GM12878 (cell line): Measurements from ENCODE around the gene TBC1D12. TPM values are rescaled to one million over a fixed set of nuclear protein-coding genes. Genes with fewer than 3 reads are reported as not detected.

Source experiments
- ATAC-seq: fragments of 200-7000 bp; cut with Tn5 transposase; 3 replicates; pipeline ENCODE4 v1.9.1; 2020; ENCODE audit warnings: mild to moderate bottlenecking, moderate library complexity
- BruUV-seq: library from RNA; stranded (reverse); fragments of 400-500 nt; replicated peaks from 2 replicates; lab custom pipeline; 2021; lab: Mats Ljungman, UMichigan
- CTCF ChIA-PET: fragments of 300-600 bp; sonication (Branson Sonifier 250); formaldehyde crosslinking; extraction: SDS; loops from one replicate; lab custom pipeline; 2021; ENCODE audit warnings: inconsistent platforms; lab: Yijun Ruan, JAX
- POLR2A ChIA-PET: fragments of 350-600 bp; formaldehyde crosslinking; extraction: SDS; loops from one replicate; lab custom pipeline; 2021; ENCODE audit warnings: inconsistent platforms; lab: Charles Lee
- RAD21 ChIA-PET: fragments of 300-600 bp; sonication (Branson Sonifier 250); formaldehyde crosslinking; loops from one replicate; lab custom pipeline; 2023; ENCODE audit warnings: antibody characterized with exemption; ENCODE audit not compliant: unreplicated experiment; lab: Charles Lee
- SMC1A ChIA-PET: fragments of 300-600 bp; sonication (Branson Sonifier 250); formaldehyde crosslinking; loops from one replicate; lab custom pipeline; 2023; ENCODE audit not compliant: unreplicated experiment, uncharacterized antibody; lab: Charles Lee
- DNase-seq: peaks from one replicate; pipeline ENCODE4 v3.0.0-alpha.2; 2011; ENCODE audit warnings: low read depth, low spot score
- FAIRE-seq: peaks from 3 replicates; lab custom pipeline; 2011; peaks lifted over from hg19 to GRCh38; lab: Jason Lieb, UNC
- H2AFZ ChIP-seq: 2 replicates; pipeline ENCODE4 v1.6.0; 2011; ENCODE audit warnings: low read depth, low read length, control low read depth; ENCODE audit not compliant: control insufficient read depth
- H3K27ac ChIP-seq: 2 replicates; pipeline ENCODE4 v1.5.1; 2011; ENCODE audit warnings: control low read depth; ENCODE audit not compliant: control insufficient read depth, insufficient read depth
- H3K27me3 ChIP-seq, 2 experiments: replicated peaks in 1 of 2; 2 replicates each; pipeline versions ENCODE4 v1.6.0 to v1.6.1; 2011; ENCODE audit warnings: low read length in 1 of 2; ENCODE audit not compliant: control insufficient read depth in 2 of 2, insufficient read depth in 2 of 2
- H3K36me3 ChIP-seq, 2 experiments: 2 replicates each; pipeline ENCODE4 v1.5.1; 2011; ENCODE audit warnings: low read length in 1 of 2; ENCODE audit not compliant: control insufficient read depth in 2 of 2, insufficient read depth in 2 of 2
- H3K4me1 ChIP-seq: 2 replicates; pipeline ENCODE4 v1.6.1; 2011; ENCODE audit warnings: mild to moderate bottlenecking, low read length, moderate library complexity, mixed read lengths; ENCODE audit not compliant: control insufficient read depth, insufficient read depth
- H3K4me2 ChIP-seq: 2 replicates; pipeline ENCODE4 v1.6.0; 2011; ENCODE audit warnings: control low read depth; ENCODE audit not compliant: control insufficient read depth, insufficient read depth
- H3K4me3 ChIP-seq: fragments of 200-600 bp; sonication (generic); 2 replicates; pipeline ENCODE4 v1.5.1; 2016
- H3K79me2 ChIP-seq: 2 replicates; pipeline ENCODE4 v1.6.0; 2011; ENCODE audit warnings: low read length; ENCODE audit not compliant: control insufficient read depth, insufficient read depth
- H3K9ac ChIP-seq: 2 replicates; pipeline ENCODE4 v1.8.0; 2011; ENCODE audit warnings: low read length, control low read depth, mixed read lengths; ENCODE audit not compliant: control insufficient read depth, insufficient read depth
- H3K9me3 ChIP-seq: replicated peaks from 3 replicates; pipeline ENCODE4 v1.5.1; 2011; ENCODE audit warnings: mild to moderate bottlenecking, low read length; ENCODE audit not compliant: control insufficient read depth, insufficient read depth
- H4K20me1 ChIP-seq: 2 replicates; pipeline ENCODE4 v1.6.0; 2011; ENCODE audit not compliant: control insufficient read depth, insufficient read depth
- CBFB ChIP-seq: IDR thresholded peaks from 2 replicates; pipeline ENCODE4 v1.6.1; 2016; ENCODE audit warnings: antibody characterized with exemption, low read depth
- CHD1 ChIP-seq: IDR thresholded peaks from 2 replicates; pipeline ENCODE4 v1.6.1; 2012; ENCODE audit warnings: low read depth, low read length, improper control_type of control experiment
- DPF2 ChIP-seq: fragments of 450-650 bp; IDR thresholded peaks from 2 replicates; pipeline ENCODE4 v1.6.1; 2017; ENCODE audit warnings: mild to moderate bottlenecking
- EP300 ChIP-seq, 2 experiments: fragments of 150-350 bp in 1 of 2; IDR thresholded peaks; 2 replicates each; pipeline ENCODE4 v1.6.1; 2011 to 2012; ENCODE audit warnings: low read depth in 2 of 2, low read length in 2 of 2, borderline replicate concordance in 1 of 2, improper control_type of control experiment in 1 of 2, inconsistent platforms in 1 of 2; ENCODE audit not compliant: control insufficient read depth in 1 of 2
- ESRRA ChIP-seq: IDR thresholded peaks from 2 replicates; pipeline ENCODE4 v1.6.1; 2012; ENCODE audit warnings: mild to moderate bottlenecking, low read length, improper control_type of control experiment
- FOXK2 ChIP-seq: fragments of 450-650 bp; IDR thresholded peaks from 2 replicates; pipeline ENCODE4 v1.6.1; 2017; ENCODE audit warnings: mild to moderate bottlenecking, moderate library complexity
- GATAD2B ChIP-seq: fragments of 450-650 bp; conservative IDR thresholded peaks from 2 replicates; pipeline ENCODE4 v1.6.1; 2017; ENCODE audit warnings: low read depth, mild to moderate bottlenecking, moderate library complexity
- HDGF ChIP-seq: fragments of 450-650 bp; IDR thresholded peaks from 2 replicates; pipeline ENCODE4 v1.6.1; 2016; ENCODE audit warnings: antibody characterized with exemption
- MXI1 ChIP-seq: fragments of 150-350 bp; IDR thresholded peaks from 2 replicates; pipeline ENCODE4 v1.6.1; 2011; ENCODE audit warnings: low read depth, mild to moderate bottlenecking, inconsistent platforms, low read length, improper control_type of control experiment
- REST ChIP-seq: IDR thresholded peaks from 2 replicates; pipeline ENCODE4 v1.6.1; 2012; ENCODE audit warnings: mild to moderate bottlenecking, low read depth, low read length
- SIN3A ChIP-seq: IDR thresholded peaks from 2 replicates; pipeline ENCODE4 v1.6.1; 2012; ENCODE audit warnings: low read depth, low read length, improper control_type of control experiment
- TCF7 ChIP-seq: IDR thresholded peaks from 2 replicates; pipeline ENCODE4 v1.6.1; 2014; ENCODE audit warnings: antibody characterized with exemption, borderline replicate concordance
- ZZZ3 ChIP-seq: IDR thresholded peaks from 2 replicates; pipeline ENCODE4 v1.6.1; 2011; ENCODE audit warnings: low read depth; ENCODE audit not compliant: control insufficient read depth, insufficient read length
- in situ Hi-C: fragments of 300-500 bp; cut with MboI; formaldehyde crosslinking; loops from 9 replicates; pipeline ENCODE4 v1.14.3; 2018; ENCODE audit warnings: mixed read lengths
- intact Hi-C: fragments of 100-400 bp; cut with micrococcal nuclease; formaldehyde crosslinking; loops from one replicate; pipeline ENCODE4 v1.14.2; 2022; ENCODE audit not compliant: unreplicated experiment
- polyA plus RNA-seq, 11 experiments: library from polyadenylated mRNA; depleted of rRNA in 4 of 11; unstranded in 6 of 11; stranded (reverse) in 5 of 11; fragments of >200 nt; fragmentation: Nextera tagmentation in 4 of 11; fragmentation: Illumina TruSeq in 1 of 11; extraction: Ambion mirVana in 4 of 11; extraction: Trizol in 1 of 11; gene quantifications; 1 replicate in 1 of 11; 2 replicates in 10 of 11; pipeline versions ENCODE4 v1.2.1 to v1.2.3, GENCODE V29; 2011 to 2016; ENCODE audit warnings: inconsistent platforms in 2 of 11, missing spikeins in 2 of 11, low read depth in 1 of 11
- total RNA-seq, 4 experiments: library from RNA; depleted of rRNA in 3 of 4; stranded (reverse); fragments of >200 nt in 3 of 4; fragmentation: Illumina TruSeq in 1 of 4; extraction: Trizol in 1 of 4; gene quantifications; 2 replicates each; pipeline versions ENCODE4 v1.2.1 to v1.2.3, GENCODE V29; 2013 to 2021
- TF ChIP-seq, protein P1 (sequence below): IDR thresholded peaks from 2 replicates; pipeline ENCODE4 v1.6.1; 2012; ENCODE audit warnings: low read depth, low read length, improper control_type of control experiment
- TF ChIP-seq, protein P2 (sequence below): IDR thresholded peaks from 2 replicates; pipeline ENCODE4 v1.6.1; 2011; ENCODE audit warnings: low read depth, low read length, improper control_type of control experiment, borderline replicate concordance
- TF ChIP-seq, protein P3 (sequence below): fragments of 450-650 bp; formaldehyde crosslinking; IDR thresholded peaks from 2 replicates; pipeline ENCODE4 v1.5.0; 2022; ENCODE audit warnings: mild to moderate bottlenecking, missing genetic modification characterization

The TBC1D12 gene
- total and polyA plus RNA-seq, 10 of the 15 experiments (the other 5 are each of a cell fraction or from before 2014, with no cell fraction given) = 2.6 to 7.5 (median 3.8) TPM

DNA sequence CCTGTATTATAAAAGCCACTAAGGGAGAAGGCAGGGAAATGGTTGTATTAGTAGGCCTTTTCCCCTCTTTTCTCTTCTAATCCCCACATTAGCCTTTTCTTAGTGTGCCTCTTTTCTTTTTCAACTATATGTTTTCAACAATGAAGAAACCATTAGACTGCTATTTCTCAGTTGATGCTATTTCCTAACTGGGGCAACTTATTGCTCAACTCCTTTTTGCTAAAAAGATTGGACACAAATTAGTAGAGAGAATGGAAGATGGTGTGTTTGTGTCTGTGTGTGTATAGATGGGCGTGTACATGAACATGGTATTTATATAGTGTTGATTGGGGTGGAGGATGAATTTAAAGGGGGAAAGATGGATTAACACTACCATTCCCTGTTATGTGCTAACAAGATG lies 28.4 kb downstream of the TBC1D12 start (continued):
- no peak for TF ChIP-seq MXI1
- TF ChIP-seq, protein P1, sequence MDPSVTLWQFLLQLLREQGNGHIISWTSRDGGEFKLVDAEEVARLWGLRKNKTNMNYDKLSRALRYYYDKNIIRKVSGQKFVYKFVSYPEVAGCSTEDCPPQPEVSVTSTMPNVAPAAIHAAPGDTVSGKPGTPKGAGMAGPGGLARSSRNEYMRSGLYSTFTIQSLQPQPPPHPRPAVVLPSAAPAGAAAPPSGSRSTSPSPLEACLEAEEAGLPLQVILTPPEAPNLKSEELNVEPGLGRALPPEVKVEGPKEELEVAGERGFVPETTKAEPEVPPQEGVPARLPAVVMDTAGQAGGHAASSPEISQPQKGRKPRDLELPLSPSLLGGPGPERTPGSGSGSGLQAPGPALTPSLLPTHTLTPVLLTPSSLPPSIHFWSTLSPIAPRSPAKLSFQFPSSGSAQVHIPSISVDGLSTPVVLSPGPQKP = no peak
- TF ChIP-seq, protein P2, sequence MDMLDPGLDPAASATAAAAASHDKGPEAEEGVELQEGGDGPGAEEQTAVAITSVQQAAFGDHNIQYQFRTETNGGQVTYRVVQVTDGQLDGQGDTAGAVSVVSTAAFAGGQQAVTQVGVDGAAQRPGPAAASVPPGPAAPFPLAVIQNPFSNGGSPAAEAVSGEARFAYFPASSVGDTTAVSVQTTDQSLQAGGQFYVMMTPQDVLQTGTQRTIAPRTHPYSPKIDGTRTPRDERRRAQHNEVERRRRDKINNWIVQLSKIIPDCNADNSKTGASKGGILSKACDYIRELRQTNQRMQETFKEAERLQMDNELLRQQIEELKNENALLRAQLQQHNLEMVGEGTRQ = no peak

- no peaks in the 10 kb centered on the region for H4K20me1 ChIP-seq
- no peaks in the 10 kb centered on the region; the same call in 1 of the 3 replicates for H3K9me3 ChIP-seq
- intact Hi-C loops = no loop called here
- H3K9ac ChIP-seq = no peak overlapping the region
- H3K27ac ChIP-seq = no peak overlapping the region
- POLR2A ChIA-PET = no interaction called here
- FAIRE-seq (no peak), DNase-seq (no peak), ATAC-seq (no peak)
- H3K4me1 ChIP-seq = no peaks in the 10 kb centered on the region
- RAD21 ChIA-PET = no interaction called here
- in situ Hi-C loops = no loop called here
- H3K79me2 ChIP-seq = no peaks in the 10 kb centered on the region
- no peaks in the 10 kb centered on the region for H3K36me3 ChIP-seq
- H2AFZ ChIP-seq = no peak overlapping the region
- SMC1A ChIA-PET = interaction anchor here (2.0 kb wide), 1 partner anchor 12 kb away, joined by 5 read pairs; no protein-coding TSS in a partner anchor
- no peak overlapping the region for H3K4me3 ChIP-seq
- H3K4me2 ChIP-seq = no peak overlapping the region
- H3K27me3 ChIP-seq = no peaks in the 10 kb centered on the region
- CTCF ChIA-PET = no interaction called here
- BruUV-seq = no TSS peak
- TF ChIP-seq EP300 (IDR thresholded peaks at IDR 0.05; ENCODE audit: borderline replicate concordance in 1 of 2, control insufficient read depth in 1 of 2, low read depth in 2 of 2, low read length in 2 of 2) (no peak), ESRRA (no peak), FOXK2 (no peak), REST (no peak), HDGF (no peak), TCF7 (no peak), SIN3A (no peak), ZZZ3 (no peak), CHD1 (no peak), GATAD2B (no peak), DPF2 (no peak), CBFB (no peak)
- TF ChIP-seq, protein P3, sequence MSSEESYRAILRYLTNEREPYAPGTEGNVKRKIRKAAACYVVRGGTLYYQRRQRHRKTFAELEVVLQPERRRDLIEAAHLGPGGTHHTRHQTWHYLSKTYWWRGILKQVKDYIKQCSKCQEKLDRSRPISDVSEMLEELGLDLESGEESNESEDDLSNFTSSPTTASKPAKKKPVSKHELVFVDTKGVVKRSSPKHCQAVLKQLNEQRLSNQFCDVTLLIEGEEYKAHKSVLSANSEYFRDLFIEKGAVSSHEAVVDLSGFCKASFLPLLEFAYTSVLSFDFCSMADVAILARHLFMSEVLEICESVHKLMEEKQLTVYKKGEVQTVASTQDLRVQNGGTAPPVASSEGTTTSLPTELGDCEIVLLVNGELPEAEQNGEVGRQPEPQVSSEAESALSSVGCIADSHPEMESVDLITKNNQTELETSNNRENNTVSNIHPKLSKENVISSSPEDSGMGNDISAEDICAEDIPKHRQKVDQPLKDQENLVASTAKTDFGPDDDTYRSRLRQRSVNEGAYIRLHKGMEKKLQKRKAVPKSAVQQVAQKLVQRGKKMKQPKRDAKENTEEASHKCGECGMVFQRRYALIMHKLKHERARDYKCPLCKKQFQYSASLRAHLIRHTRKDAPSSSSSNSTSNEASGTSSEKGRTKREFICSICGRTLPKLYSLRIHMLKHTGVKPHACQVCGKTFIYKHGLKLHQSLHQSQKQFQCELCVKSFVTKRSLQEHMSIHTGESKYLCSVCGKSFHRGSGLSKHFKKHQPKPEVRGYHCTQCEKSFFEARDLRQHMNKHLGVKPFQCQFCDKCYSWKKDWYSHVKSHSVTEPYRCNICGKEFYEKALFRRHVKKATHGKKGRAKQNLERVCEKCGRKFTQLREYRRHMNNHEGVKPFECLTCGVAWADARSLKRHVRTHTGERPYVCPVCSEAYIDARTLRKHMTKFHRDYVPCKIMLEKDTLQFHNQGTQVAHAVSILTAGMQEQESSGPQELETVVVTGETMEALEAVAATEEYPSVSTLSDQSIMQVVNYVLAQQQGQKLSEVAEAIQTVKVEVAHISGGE (CRISPR knock-in tag) = no peak
Observed at GRCh38 chr10:94432443-94432842, 30.1 kb downstream of the TBC1D12 start.
